ENCODE results near the gene SLC6A18.

Gene SLC6A18

GRCh38 chr5:1291611-1292080 is 66.5 kb downstream of the SLC6A18 start:
- Histone ChIP-seq H3K4me2 (ENCODE audit: low read length) (no peak overlapping the region), H3K27me3 (ENCODE audit: control insufficient read depth, insufficient read depth, low read length) (no peaks in the 10 kb centered on the region), H3K4me3 (ENCODE audit: low read depth, low read length) (no peak overlapping the region), H3K79me2 (no peaks in the 10 kb centered on the region), H3K27ac (no peak overlapping the region), H3K36me3 (ENCODE audit: control insufficient read depth, insufficient read depth, low read length) (no peaks in the 10 kb centered on the region), H2AFZ (no peak overlapping the region), H3K9ac (no peak overlapping the region), H3K4me1 (no peaks in the 10 kb centered on the region), H3K9me3 (ENCODE audit: control insufficient read depth, low read length) (no peaks in the 10 kb centered on the region)
- no peak for TF ChIP-seq CTCF (IDR thresholded peaks at IDR 0.05)

GRCh38 chr5:1292139-1292538 is 67.0 kb downstream of the SLC6A18 start:
- no peak overlapping the region for H3K27ac ChIP-seq
- no peak for TF ChIP-seq CTCF (IDR thresholded peaks at IDR 0.05)
- no peak overlapping the region for H3K4me2 ChIP-seq (ENCODE audit: low read length)
- H3K4me3 ChIP-seq (ENCODE audit: low read depth, low read length): no peak overlapping the region
- no peaks in the 10 kb centered on the region for H3K79me2 ChIP-seq
- H3K9ac ChIP-seq: no peak overlapping the region
- H2AFZ ChIP-seq: no peak overlapping the region
- H3K36me3 ChIP-seq (ENCODE audit: control insufficient read depth, insufficient read depth, low read length): no peaks in the 10 kb centered on the region
- no peaks in the 10 kb centered on the region for H3K27me3 ChIP-seq (ENCODE audit: control insufficient read depth, insufficient read depth, low read length)
- H3K9me3 ChIP-seq (ENCODE audit: control insufficient read depth, low read length): no peaks in the 10 kb centered on the region
- no peaks in the 10 kb centered on the region for H3K4me1 ChIP-seq

- no peaks in the 10 kb centered on the region for H3K9me3 ChIP-seq (ENCODE audit: control insufficient read depth, low read length)
- no peak overlapping the region for H3K9ac ChIP-seq
- no peak overlapping the region for H3K4me2 ChIP-seq (ENCODE audit: low read length)
- H3K4me3 ChIP-seq (ENCODE audit: low read depth, low read length): no peak overlapping the region
- no peaks in the 10 kb centered on the region for H3K79me2 ChIP-seq
- no peak overlapping the region for H2AFZ ChIP-seq
- TF ChIP-seq CTCF (IDR thresholded peaks at IDR 0.05): no peak
- no peaks in the 10 kb centered on the region for H3K4me1 ChIP-seq
- H3K27ac ChIP-seq: no peak overlapping the region
- H3K36me3 ChIP-seq (ENCODE audit: control insufficient read depth, insufficient read depth, low read length): no peaks in the 10 kb centered on the region
- H3K27me3 ChIP-seq (ENCODE audit: control insufficient read depth, insufficient read depth, low read length): no peaks in the 10 kb centered on the region
Measured at GRCh38 chr5:1292846-1293415, 67.8 kb downstream of the SLC6A18 start.

GRCh38 chr5:1293416-1294205 is 68.4 kb downstream of the SLC6A18 start:
- Histone ChIP-seq H2AFZ (no peak overlapping the region), H3K9ac (no peak overlapping the region), H3K36me3 (ENCODE audit: control insufficient read depth, insufficient read depth, low read length) (no peaks in the 10 kb centered on the region), H3K27ac (no peak overlapping the region), H3K4me1 (no peaks in the 10 kb centered on the region), H3K9me3 (ENCODE audit: control insufficient read depth, low read length) (no peaks in the 10 kb centered on the region), H3K4me2 (ENCODE audit: low read length) (no peak overlapping the region), H3K4me3 (ENCODE audit: low read depth, low read length) (no peak overlapping the region), H3K27me3 (ENCODE audit: control insufficient read depth, insufficient read depth, low read length) (no peaks in the 10 kb centered on the region), H3K79me2 (no peaks in the 10 kb centered on the region)
- no peak for TF ChIP-seq CTCF (IDR thresholded peaks at IDR 0.05)
